Measurements from ENCODE around the gene LZTR1. TPM values are rescaled to one million over a fixed set of nuclear protein-coding genes. Genes with fewer than 3 reads are reported as not detected.
A peak's percentile ranks its signal among the peaks of the same experiment; 100 is the strongest.
"Not testable (repeated sequence)": the region's sequence is repeated elsewhere in the genome, so short reads cannot be mapped to it uniquely, and the experiment has no call there.

Gene LZTR1
- total RNA-seq, 2 experiments from 2014 or later: 29.1 to 34.5 TPM

DNA sequence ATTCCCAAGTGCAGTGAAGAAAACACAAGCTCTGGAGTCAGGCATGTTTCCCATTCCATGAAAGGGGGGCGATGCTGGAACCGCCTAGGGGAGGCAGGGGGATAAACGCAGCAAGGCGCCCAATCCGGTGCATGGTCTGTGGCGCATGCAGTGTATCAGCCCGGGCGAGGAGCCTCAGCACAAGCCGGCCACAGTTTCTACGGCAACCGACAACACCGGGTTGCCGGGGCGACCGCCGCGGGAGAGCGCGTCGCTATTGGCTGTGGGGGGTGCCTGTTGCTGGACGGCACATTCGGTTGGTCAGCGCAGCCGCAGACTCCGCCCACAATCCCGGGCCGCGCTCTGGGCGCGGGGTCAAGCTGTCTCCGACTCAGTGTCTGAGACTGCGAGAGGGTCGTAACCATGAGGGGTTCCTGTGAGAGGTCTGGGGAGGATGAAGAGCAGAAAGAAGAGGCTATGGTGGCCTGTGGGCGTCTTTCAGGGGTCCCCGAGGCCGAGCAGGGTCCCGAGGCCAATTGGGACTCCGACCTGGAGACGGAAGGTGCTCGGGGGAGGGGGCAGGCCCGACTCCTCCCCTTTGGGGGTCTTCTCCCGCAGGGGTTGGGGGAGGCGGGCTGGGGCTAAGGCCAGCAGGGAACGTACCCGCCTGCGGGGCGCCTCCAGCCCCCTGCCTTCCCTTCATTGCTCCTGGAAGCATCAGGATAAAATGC is 63.6 kb downstream of the LZTR1 start, which contains the start of gene LRRC74B:
Gene LRRC74B, plus strand, starts transcription at position 362 of the 710 bp plus-strand sequence. Its CDS starts 41 bp downstream, at position 403.
- ATAC-seq (peak; percentile 98), DNase-seq (peak; percentile 83)
- Mint-ChIP-seq H3K36me3 (ENCODE audit: low read depth) (no peaks in the 10 kb centered on the region), H3K27me3 (peaks cover 19% of the 10 kb centered on the region), H3K4me3 (peak within 1 kb of the TSS; percentile 47), H3K27ac (peak within 1 kb of the TSS; percentile 66), H3K4me1 (ENCODE audit: low read depth) (peaks cover 15% of the 10 kb centered on the region), H3K9me3 (no peaks in the 10 kb centered on the region)
- intact Hi-C loops (cut with micrococcal nuclease): loop anchor here (10.0 kb wide), 1 partner anchor 49 kb away; no protein-coding TSS in a partner anchor
- POLR2A ChIA-PET: no interaction called here
- CTCF ChIA-PET: interaction anchor here (1.5 kb wide), 1 partner anchor 25 kb away, joined by 5 read pairs; no protein-coding TSS in a partner anchor
- TF ChIP-seq, protein P1, sequence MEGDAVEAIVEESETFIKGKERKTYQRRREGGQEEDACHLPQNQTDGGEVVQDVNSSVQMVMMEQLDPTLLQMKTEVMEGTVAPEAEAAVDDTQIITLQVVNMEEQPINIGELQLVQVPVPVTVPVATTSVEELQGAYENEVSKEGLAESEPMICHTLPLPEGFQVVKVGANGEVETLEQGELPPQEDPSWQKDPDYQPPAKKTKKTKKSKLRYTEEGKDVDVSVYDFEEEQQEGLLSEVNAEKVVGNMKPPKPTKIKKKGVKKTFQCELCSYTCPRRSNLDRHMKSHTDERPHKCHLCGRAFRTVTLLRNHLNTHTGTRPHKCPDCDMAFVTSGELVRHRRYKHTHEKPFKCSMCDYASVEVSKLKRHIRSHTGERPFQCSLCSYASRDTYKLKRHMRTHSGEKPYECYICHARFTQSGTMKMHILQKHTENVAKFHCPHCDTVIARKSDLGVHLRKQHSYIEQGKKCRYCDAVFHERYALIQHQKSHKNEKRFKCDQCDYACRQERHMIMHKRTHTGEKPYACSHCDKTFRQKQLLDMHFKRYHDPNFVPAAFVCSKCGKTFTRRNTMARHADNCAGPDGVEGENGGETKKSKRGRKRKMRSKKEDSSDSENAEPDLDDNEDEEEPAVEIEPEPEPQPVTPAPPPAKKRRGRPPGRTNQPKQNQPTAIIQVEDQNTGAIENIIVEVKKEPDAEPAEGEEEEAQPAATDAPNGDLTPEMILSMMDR (IDR thresholded peaks at IDR 0.05): no peak

DNA sequence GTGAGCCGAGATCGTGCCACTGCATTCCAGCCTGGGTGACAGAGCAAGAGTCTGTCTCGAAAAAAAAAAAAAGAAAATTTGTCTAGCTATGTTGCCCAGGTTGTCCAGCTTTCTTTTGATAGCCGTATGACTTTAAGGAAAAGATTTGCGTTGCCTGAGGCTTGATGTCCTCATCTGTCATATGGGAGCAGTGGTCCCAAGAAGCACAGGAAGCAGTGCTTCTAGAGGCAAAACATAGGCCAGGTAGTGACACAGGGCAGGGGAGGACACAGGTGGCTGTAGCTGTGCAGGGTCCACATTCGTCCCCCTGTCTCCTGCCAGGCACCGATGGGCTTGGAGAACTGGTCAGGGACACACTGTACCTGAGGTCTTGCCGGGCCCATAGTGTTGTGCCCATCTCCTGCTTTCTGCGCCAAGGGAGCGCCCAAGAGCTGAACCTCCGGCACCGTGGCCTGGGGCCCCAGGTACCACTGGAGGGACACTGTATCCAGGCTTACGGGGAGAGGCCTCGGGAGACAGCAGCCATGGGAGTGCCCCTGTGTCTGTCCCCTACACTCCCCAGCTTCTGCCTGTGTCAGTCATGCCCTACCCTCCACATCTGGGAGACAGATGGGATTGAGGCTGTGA is 65.1 kb downstream of the LZTR1 start:
- ATAC-seq: no peak
- peaks cover 15% of the 10 kb centered on the region for H3K4me1 Mint-ChIP-seq (ENCODE audit: low read depth)
- H3K36me3 Mint-ChIP-seq (ENCODE audit: low read depth): no peaks in the 10 kb centered on the region
- no peak overlapping the region for H3K27ac Mint-ChIP-seq
- TF ChIP-seq, protein P1 (IDR thresholded peaks at IDR 0.05): no peak
- intact Hi-C loops (cut with micrococcal nuclease): loop anchor here (10.0 kb wide), 1 partner anchor 48 kb away; no protein-coding TSS in a partner anchor
- ChIA-PET POLR2A (interaction anchor here (0.9 to 1.0 kb wide), 2 partner anchors 8 to 818 kb away, joined by 3 to 4 read pairs; no protein-coding TSS in a partner anchor), CTCF (no interaction called here)
- H3K4me3 Mint-ChIP-seq: no peak overlapping the region
- H3K27me3 Mint-ChIP-seq: peaks cover 19% of the 10 kb centered on the region
- no peak for DNase-seq
- no peaks in the 10 kb centered on the region for H3K9me3 Mint-ChIP-seq

DNA sequence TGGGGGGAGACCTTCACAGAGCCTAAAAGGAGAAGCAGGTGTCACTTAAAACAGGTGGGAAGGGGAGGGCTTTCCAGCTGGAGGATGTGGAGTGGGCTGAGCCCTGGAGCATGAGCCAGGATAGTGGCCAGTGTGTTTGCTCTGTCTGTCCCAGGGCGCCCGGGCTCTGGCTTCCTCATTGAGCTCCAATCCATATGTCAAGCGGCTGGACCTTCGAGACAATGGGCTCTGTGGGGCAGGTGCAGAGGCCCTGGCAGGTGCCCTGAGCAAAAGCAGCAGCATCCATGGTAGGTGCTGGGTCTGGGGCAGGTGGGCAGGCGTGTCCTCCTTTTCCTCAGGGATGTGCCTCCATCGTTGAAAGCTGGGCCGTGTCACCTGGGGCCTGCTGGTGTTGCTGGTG is 65.6 kb downstream of the LZTR1 start:
- ChIA-PET POLR2A (interaction anchor here (0.9 kb wide), 1 partner anchor 8 kb away, joined by 3 read pairs; no protein-coding TSS in a partner anchor), CTCF (no interaction called here)
- Mint-ChIP-seq H3K4me1 (ENCODE audit: low read depth) (peaks cover 15% of the 10 kb centered on the region), H3K27me3 (peaks cover 18% of the 10 kb centered on the region), H3K27ac (no peak overlapping the region), H3K9me3 (no peaks in the 10 kb centered on the region), H3K4me3 (no peak overlapping the region), H3K36me3 (ENCODE audit: low read depth) (no peaks in the 10 kb centered on the region)
- TF ChIP-seq, protein P1 (IDR thresholded peaks at IDR 0.05): no peak
- DNase-seq (no peak), ATAC-seq (no peak)
- intact Hi-C loops (cut with micrococcal nuclease): loop anchor here (10.0 kb wide), 1 partner anchor 47 kb away; no protein-coding TSS in a partner anchor

DNA sequence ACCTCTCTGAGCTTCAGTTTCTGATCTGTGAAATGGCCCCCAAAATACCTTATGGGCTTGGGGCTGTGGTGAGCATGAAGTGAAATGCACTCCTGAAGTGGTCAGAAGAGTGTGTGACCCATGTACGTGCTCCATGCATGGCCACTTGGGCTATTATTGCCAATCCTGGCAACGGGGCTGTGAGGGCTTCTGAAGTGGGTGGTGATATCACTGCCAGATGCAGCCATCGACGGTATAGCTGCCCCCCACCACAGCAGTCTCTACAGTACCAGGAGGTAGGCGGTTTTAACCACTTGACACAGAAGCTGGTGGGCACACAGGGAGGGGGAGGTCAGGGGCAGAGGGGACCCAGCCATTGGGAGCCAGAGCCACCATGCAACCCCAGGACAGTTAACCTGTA is 66.4 kb downstream of the LZTR1 start:
- H3K4me3 Mint-ChIP-seq; H3K27ac Mint-ChIP-seq; H3K9me3 Mint-ChIP-seq; POLR2A ChIA-PET; ATAC-seq; CTCF ChIA-PET; DNase-seq; H3K36me3 Mint-ChIP-seq (ENCODE audit: low read depth): not testable (repeated sequence)
- H3K27me3 Mint-ChIP-seq: peaks cover 11% of the 10 kb centered on the region
- peaks cover 15% of the 10 kb centered on the region for H3K4me1 Mint-ChIP-seq (ENCODE audit: low read depth)
- intact Hi-C loops (cut with micrococcal nuclease): loop anchor here (10.0 kb wide), 1 partner anchor 46 kb away; no protein-coding TSS in a partner anchor

Small RNA genes lying within 50 kb of the gene (microRNA-seq; reads per million reads assigned to microRNA genes)
- gene MIR649 (ENCODE audit: borderline microRNAs expressed, borderline replicate concordance): not detected

Other genes with a start within 250 kb of the LZTR1 start
- gene SERPIND1, start 208.2 kb upstream of the LZTR1 start, total RNA-seq: not detected
- 10 to 100 TPM; 63.9 to 64.1 TPM for gene PI4KA, start 123.5 kb upstream of the LZTR1 start, total RNA-seq
- gene SNAP29, start 123.3 kb upstream of the LZTR1 start, total RNA-seq: 10 to 100 TPM; 20.0 to 22.6 TPM
- 100 to 1,000 TPM in 1 of 2 experiments, 10 to 100 TPM in 1; 99.1 to 102 TPM for gene CRKL, start 64.9 kb upstream of the LZTR1 start, total RNA-seq
- gene AIFM3, start 15.0 kb upstream of the LZTR1 start, total RNA-seq: under 1 TPM; 0.25 to 0.40 TPM
- gene THAP7, start 19.8 kb downstream of the LZTR1 start, total RNA-seq: 10 to 100 TPM; 23.7 to 23.8 TPM
- under 1 TPM; 0.22 to 0.25 TPM for gene P2RX6, start 32.9 kb downstream of the LZTR1 start, total RNA-seq
- not detected for gene SLC7A4, start 50.3 kb downstream of the LZTR1 start, total RNA-seq
- not detected for gene LRRC74B, start 63.6 kb downstream of the LZTR1 start, total RNA-seq